SK-N-SH (cell line): ENCODE results near the gene G6PD. TPM values are rescaled to one million over a fixed set of nuclear protein-coding genes. Genes with fewer than 3 reads are reported as not detected.

Experiments used
- CTCF ChIA-PET: fragments of 300-600, 350-600 bp; formaldehyde crosslinking; extraction: SDS; loops from one replicate; lab custom pipeline; 2021; lab: Yijun Ruan, JAX
- POLR2A ChIA-PET: fragments of 350-600 bp; sonication (Branson Sonifier 250); formaldehyde crosslinking; extraction: SDS; loops from one replicate; lab custom pipeline; 2020; ENCODE audit warnings: antibody characterized with exemption, inconsistent platforms; lab: Yijun Ruan, JAX
- DNase-seq: peaks from one replicate; pipeline ENCODE4 v3.0.0; 2012
- H2AFZ ChIP-seq: fragments of 200-600 bp; sonication (generic); 2 replicates; pipeline ENCODE4 v1.8.1; 2016; ENCODE audit warnings: antibody characterized with exemption, mild to moderate bottlenecking, low read depth
- H3F3A ChIP-seq: fragments of 200-600 bp; sonication (generic); replicated peaks from 2 replicates; pipeline ENCODE3; 2016; ENCODE audit warnings: antibody characterized with exemption, mild to moderate bottlenecking; ENCODE audit not compliant: insufficient read depth
- H3K27ac ChIP-seq, 2 experiments: fragments of 200-500 bp in 1 of 2; fragments of 200-600 bp in 1 of 2; sonication (Bioruptor generic) in 1 of 2; sonication (generic), shearing (Covaris generic) in 1 of 2; 2 replicates each; pipeline versions ENCODE4 v1.5.1 to v1.6.1; 2014 to 2016; ENCODE audit warnings: low read depth in 2 of 2, inconsistent platforms in 1 of 2, low read length in 1 of 2, mild to moderate bottlenecking in 1 of 2, mixed read lengths in 1 of 2
- H3K27me3 ChIP-seq: fragments of 200-600 bp; sonication (generic), shearing (Covaris generic); 2 replicates; pipeline ENCODE4 v1.6.1; 2016; ENCODE audit warnings: mixed run types; ENCODE audit not compliant: insufficient read depth
- H3K36me3 ChIP-seq, 2 experiments: fragments of 200-500 bp in 1 of 2; fragments of 200-600 bp in 1 of 2; sonication (Bioruptor generic) in 1 of 2; sonication (generic) in 1 of 2; replicated peaks in 1 of 2; 2 replicates each; pipeline versions ENCODE3 to v1.5.1; 2014 to 2016; ENCODE audit warnings: low read length in 1 of 2, mild to moderate bottlenecking in 1 of 2; ENCODE audit not compliant: insufficient read depth in 2 of 2, control insufficient read depth in 1 of 2
- H3K4me1 ChIP-seq, 2 experiments: fragments of 200-500 bp in 1 of 2; fragments of 200-600 bp in 1 of 2; sonication (Bioruptor generic) in 1 of 2; sonication (generic), shearing (Covaris generic) in 1 of 2; 2 replicates each; pipeline versions ENCODE4 v1.5.1 to v1.6.1; 2014 to 2016; ENCODE audit warnings: low read depth in 1 of 2, low read length in 1 of 2, mixed run types in 1 of 2; ENCODE audit not compliant: insufficient read depth in 2 of 2, control insufficient read depth in 1 of 2
- H3K4me2 ChIP-seq: fragments of 200-600 bp; sonication (generic), shearing (Covaris generic); 2 replicates; pipeline ENCODE4 v1.6.1; 2017; ENCODE audit warnings: mixed run types
- H3K4me3 ChIP-seq, 2 experiments: fragments of 200-500 bp in 1 of 2; fragments of 200-600 bp in 1 of 2; sonication (Bioruptor generic) in 1 of 2; sonication (generic), shearing (Covaris generic) in 1 of 2; 2 replicates each; pipeline versions ENCODE4 v1.5.1 to v1.8.1; 2014 to 2016; ENCODE audit warnings: low read depth in 2 of 2, inconsistent platforms in 1 of 2, low read length in 1 of 2, mild to moderate bottlenecking in 1 of 2, mixed read lengths in 1 of 2, moderate library complexity in 1 of 2
- H3K79me2 ChIP-seq: fragments of 200-600 bp; sonication (generic); 2 replicates; pipeline ENCODE4 v1.8.1; 2017; ENCODE audit warnings: mild to moderate bottlenecking; ENCODE audit not compliant: insufficient read depth
- H3K9ac ChIP-seq: fragments of 200-600 bp; sonication (generic); 2 replicates; pipeline ENCODE4 v1.6.1; 2017; ENCODE audit warnings: mixed run types
- H3K9me2 ChIP-seq: fragments of 200-600 bp; sonication (generic); 2 replicates; pipeline ENCODE4 v1.6.1; 2017; ENCODE audit warnings: mixed run types
- H3K9me3 ChIP-seq: fragments of 200-600 bp; sonication (generic); 2 replicates; pipeline ENCODE4 v1.6.1; 2017; ENCODE audit warnings: mixed run types, mild to moderate bottlenecking, moderate library complexity
- H4K20me1 ChIP-seq: fragments of 200-600 bp; sonication (generic); 2 replicates; pipeline ENCODE4 v1.6.1; 2017; ENCODE audit warnings: mild to moderate bottlenecking, mixed run types; ENCODE audit not compliant: insufficient read depth
- CHD2 ChIP-seq: fragments of 150-350 bp; IDR thresholded peaks from 2 replicates; pipeline ENCODE4 v1.6.1; 2018; ENCODE audit warnings: low read length; ENCODE audit not compliant: partially characterized antibody
- CTCF ChIP-seq: fragments of 200-600 bp; sonication (generic); IDR thresholded peaks from 2 replicates; pipeline ENCODE4 v1.6.1; 2017; ENCODE audit warnings: antibody characterized with exemption, mild to moderate bottlenecking, moderate library complexity
- ELF1 ChIP-seq: IDR thresholded peaks from 2 replicates; pipeline ENCODE4 v1.4.0; 2012
- FOXJ3 ChIP-seq: sonication (generic); formaldehyde crosslinking; IDR thresholded peaks from 2 replicates; pipeline ENCODE4 v1.5.1; 2020; ENCODE audit warnings: mild to moderate bottlenecking, missing genetic modification reagents
- GABPA ChIP-seq: IDR thresholded peaks from 2 replicates; pipeline ENCODE4 v1.4.0; 2012; ENCODE audit warnings: low read depth, mild to moderate bottlenecking
- GATA2 ChIP-seq: sonication (generic); formaldehyde crosslinking; IDR thresholded peaks from 2 replicates; pipeline ENCODE4 v1.5.0; 2020; ENCODE audit warnings: mild to moderate bottlenecking, missing genetic modification reagents
- MAX ChIP-seq: IDR thresholded peaks from 2 replicates; pipeline ENCODE4 v1.4.0; 2012; ENCODE audit warnings: low read depth
- POLR2AphosphoS5 ChIP-seq: IDR thresholded peaks from 2 replicates; pipeline ENCODE4 v1.6.1; 2012; ENCODE audit warnings: low read depth, low read length
- TAF1 ChIP-seq: IDR thresholded peaks from 2 replicates; pipeline ENCODE4 v1.6.1; 2012; ENCODE audit warnings: low read depth, mild to moderate bottlenecking, low read length, moderate library complexity, borderline replicate concordance
- ZBTB33 ChIP-seq: IDR thresholded peaks from 2 replicates; pipeline ENCODE4 v1.4.0; 2012; ENCODE audit warnings: low read depth, borderline replicate concordance
- WGBS: methylation state at CpG from one replicate; pipeline ENCODE4 v1.1.6; 2017; ENCODE audit warnings: low lambda C conversion rate; 5-methylcytosine and 5-hydroxymethylcytosine counted together
- polyA plus RNA-seq, 3 experiments: library from polyadenylated mRNA; depleted of rRNA; stranded (reverse); fragments of >200 nt; gene quantifications; 2 replicates each; pipeline ENCODE4 v1.2.3, GENCODE V29; 2012

G6PD gene
- polyA plus RNA-seq, 1 of the 3 experiments (the other 2 are of a cell fraction), result 131 TPM

GRCh38 chrX:154547245-154548027, 790 bp upstream of the G6PD start, which contains the start of gene IKBKG:
IKBKG (plus strand) TSS chrX:154547620; CDS start chrX:154552003, 4,383 bp downstream.
- Histone ChIP-seq H2AFZ (no peak within 1 kb of the TSS), H3K27ac (peak within 1 kb of the TSS; percentile 94)
- TF ChIP-seq MAX (no peak), ZBTB33 (peak; percentile 93), FOXJ3 (no peak), ELF1 (peak; percentile 96), TAF1 (peak; percentile 56; the same call in 1 of the 2 replicates), CHD2 (peak; percentile 94), GABPA (peak; percentile 92), GATA2 (CRISPR knock-in tag) (no peak), POLR2AphosphoS5 (0 out of 2 replicates have a peak, but pooled peaks have one; percentile 3), CTCF (no peak)
- TF ChIP-seq, all 33 proteins: peak for 6
- H3K9me2 ChIP-seq, result no peaks in the 10 kb centered on the region
- peaks cover 17% of the 10 kb centered on the region for H3K27me3 ChIP-seq
- DNase-seq, result peak; percentile 93
- H3K36me3 ChIP-seq, result no peaks in the 10 kb centered on the region
- no peaks in the 10 kb centered on the region for H3K9me3 ChIP-seq
- H3K4me1 ChIP-seq, result peaks cover 6 to 7% of the 10 kb centered on the region in 2 experiments; a peak in 3 of 4 replicates
- H3F3A ChIP-seq, result peaks cover 6% of the 10 kb centered on the region
- H3K9ac ChIP-seq, result peak within 1 kb of the TSS; percentile 77
- WGBS, result 33% methylated on average over 24 of the region's 69 CpGs
- H3K79me2 ChIP-seq, result peaks cover 67% of the 10 kb centered on the region
- H3K4me2 ChIP-seq, result peak within 1 kb of the TSS; percentile 82
- H4K20me1 ChIP-seq, result peaks cover 8% of the 10 kb centered on the region; the same call in 1 of the 2 replicates
- ChIA-PET CTCF (interaction anchor here (1.2 kb wide), 2 partner anchors 11 to 116 kb away, joined by 3 to 5 read pairs; no protein-coding TSS in a partner anchor), POLR2A (interaction anchor here (0.5 to 0.9 kb wide), 2 partner anchors 20 to 128 kb away, joined by 3 to 5 read pairs; no protein-coding TSS in a partner anchor)
- H3K4me3 ChIP-seq, result peak within 1 kb of the TSS; percentile 68 to 70
